K562 (cell line): Measurements from ENCODE around the gene GALNT12. TPM values are rescaled to one million over a fixed set of nuclear protein-coding genes. Genes with fewer than 3 reads are reported as not detected.

ENCODE experiments used
- ATF7 ChIP-seq: fragments of 450-650 bp; IDR thresholded peaks from 2 replicates; pipeline ENCODE4 v1.7.1; 2014; ENCODE audit warnings: mild to moderate bottlenecking, moderate library complexity
- BDP1 ChIP-seq: IDR thresholded peaks from 3 replicates; pipeline ENCODE4 v1.6.1; 2011; ENCODE audit not compliant: insufficient read length, insufficient read depth
- CBFA2T2 ChIP-seq: fragments of 450-650 bp; conservative IDR thresholded peaks from 2 replicates; pipeline ENCODE4 v1.6.1; 2017; ENCODE audit warnings: mild to moderate bottlenecking
- CCNT2 ChIP-seq: IDR thresholded peaks from 2 replicates; pipeline ENCODE4 v1.6.1; 2011; ENCODE audit warnings: borderline replicate concordance, low read depth, mild to moderate bottlenecking, moderate library complexity, mixed read lengths, low read length; ENCODE audit not compliant: insufficient read length; ENCODE audit errors: extremely low read depth
- CREM ChIP-seq: IDR thresholded peaks from 2 replicates; pipeline ENCODE4 v1.6.1; 2014; ENCODE audit warnings: antibody characterized with exemption, low read depth
- ELF1 ChIP-seq: fragments of 200-800 bp; sonication (Bioruptor generic); IDR thresholded peaks from 2 replicates; pipeline ENCODE4 v1.6.1; 2016; ENCODE audit warnings: missing genetic modification characterization, missing compliant biosample characterization
- GTF2E2 ChIP-seq: fragments of 200-800 bp; sonication (Bioruptor generic); IDR thresholded peaks from 2 replicates; pipeline ENCODE4 v1.6.1; 2016; ENCODE audit warnings: missing genetic modification characterization, missing compliant biosample characterization
- HDGF ChIP-seq: fragments of 450-650 bp; IDR thresholded peaks from 2 replicates; pipeline ENCODE4 v1.6.1; 2016
- HLTF ChIP-seq: fragments of 450-650 bp; IDR thresholded peaks from 2 replicates; pipeline ENCODE4 v1.6.1; 2016
- MECOM ChIP-seq: fragments of 250-450 bp; sonication (Bioruptor Pico); IDR thresholded peaks from 2 replicates; pipeline ENCODE4 v1.8.0; 2022; ENCODE audit warnings: inconsistent platforms
- MEF2A ChIP-seq: IDR thresholded peaks from 2 replicates; pipeline ENCODE4 v1.6.1; 2011; ENCODE audit warnings: low read depth, mild to moderate bottlenecking, low read length, moderate library complexity; ENCODE audit not compliant: control insufficient read depth
- MTA2 ChIP-seq: fragments of 450-650 bp; IDR thresholded peaks from 2 replicates; pipeline ENCODE4 v1.6.1; 2016; ENCODE audit warnings: low read depth
- MTA3 ChIP-seq: fragments of 450-650 bp; formaldehyde crosslinking; IDR thresholded peaks from 2 replicates; pipeline ENCODE4 v1.6.1; 2017; ENCODE audit warnings: mild to moderate bottlenecking, borderline replicate concordance
- MYNN ChIP-seq, 2 experiments: sonication (generic); formaldehyde crosslinking in 1 of 2; IDR thresholded peaks; 2 replicates each; pipeline versions ENCODE4 v1.5.0 to v1.6.1; 2016 to 2020; ENCODE audit warnings: antibody characterized with exemption in 1 of 2, missing genetic modification reagents in 1 of 2
- NCOA4 ChIP-seq: fragments of 450-650 bp; IDR thresholded peaks from 2 replicates; pipeline ENCODE4 v1.6.1; 2018; ENCODE audit warnings: mild to moderate bottlenecking; ENCODE audit not compliant: partially characterized antibody
- NFE2 ChIP-seq: IDR thresholded peaks from 2 replicates; pipeline ENCODE4 v1.6.1; 2014; ENCODE audit warnings: antibody characterized with exemption, low read depth
- PHB ChIP-seq: fragments of 250-450 bp; sonication (Bioruptor Pico); IDR thresholded peaks from 2 replicates; pipeline ENCODE4 v1.5.0; 2021
- PHF21A ChIP-seq: fragments of 450-650 bp; IDR thresholded peaks from 2 replicates; pipeline ENCODE4 v1.6.1; 2017; ENCODE audit warnings: low read depth, borderline replicate concordance
- RAD21 ChIP-seq, 2 experiments: fragments of 250-450 bp in 1 of 2; fragments of 450-650 bp in 1 of 2; sonication (Bioruptor Pico) in 1 of 2; formaldehyde crosslinking in 1 of 2; IDR thresholded peaks in 1 of 2; conservative IDR thresholded peaks in 1 of 2; 2 replicates each; pipeline versions ENCODE4 v1.4.0 to v1.8.0; 2020 to 2022; ENCODE audit warnings: mild to moderate bottlenecking in 2 of 2, moderate library complexity in 1 of 2
- RBM22 ChIP-seq: fragments of 200-400 bp; formaldehyde crosslinking; IDR thresholded peaks from 2 replicates; pipeline ENCODE4 v1.6.1; 2018; ENCODE audit warnings: low read length, low read depth; ENCODE audit not compliant: poor library complexity, severe bottlenecking
- RFX7 ChIP-seq: fragments of 250-450 bp; sonication (Bioruptor Pico); IDR thresholded peaks from 2 replicates; pipeline ENCODE4 v1.5.1; 2021; ENCODE audit warnings: mild to moderate bottlenecking
- TAL1 ChIP-seq: fragments of 450-650 bp; IDR thresholded peaks from 2 replicates; pipeline ENCODE4 v1.6.1; 2016; ENCODE audit warnings: mild to moderate bottlenecking
- ZKSCAN1 ChIP-seq: fragments of 150-350 bp; IDR thresholded peaks from 2 replicates; pipeline ENCODE4 v1.6.1; 2016; ENCODE audit warnings: low read depth, low read length
- ZMIZ1 ChIP-seq, 2 experiments: fragments of 150-350 bp in 1 of 2; IDR thresholded peaks; 2 replicates each; pipeline ENCODE4 v1.6.1; 2012 to 2016; ENCODE audit warnings: low read depth in 2 of 2, low read length in 2 of 2, mild to moderate bottlenecking in 1 of 2, moderate library complexity in 1 of 2
- ZNF175 ChIP-seq: fragments of 200-800 bp; sonication (Bioruptor generic); IDR thresholded peaks from 2 replicates; pipeline ENCODE4 v1.6.1; 2016; ENCODE audit warnings: low read depth, mild to moderate bottlenecking, missing genetic modification characterization, missing compliant biosample characterization
- ZNF639 ChIP-seq, 2 experiments: fragments of 200-800 bp in 1 of 2; sonication (Bioruptor generic) in 1 of 2; sonication (generic) in 1 of 2; formaldehyde crosslinking in 1 of 2; IDR thresholded peaks in 1 of 2; conservative IDR thresholded peaks in 1 of 2; 2 replicates each; pipeline versions ENCODE4 v1.5.0 to v1.6.1; 2016 to 2020; ENCODE audit warnings: missing compliant biosample characterization in 1 of 2, missing genetic modification characterization in 1 of 2, missing genetic modification reagents in 1 of 2
- polyA plus RNA-seq, 8 experiments: library from polyadenylated mRNA; depleted of rRNA in 4 of 8; stranded (reverse) in 5 of 8; unstranded in 3 of 8; fragments of >200 nt; fragmentation: Nextera tagmentation in 2 of 8; fragmentation: Illumina TruSeq in 1 of 8; extraction: Ambion mirVana in 2 of 8; extraction: Trizol in 1 of 8; gene quantifications; 2 replicates each; pipeline versions ENCODE4 v1.2.1 to v1.2.3, GENCODE V29; 2011 to 2014; ENCODE audit warnings: inconsistent platforms in 1 of 8, missing spikeins in 1 of 8
- total RNA-seq, 7 experiments: library from RNA; depleted of rRNA in 6 of 7; stranded (reverse); fragments of >200 nt in 6 of 7; fragmentation: Illumina TruSeq in 2 of 7; extraction: Trizol in 2 of 7; gene quantifications; 2 replicates each; pipeline versions ENCODE4 v1.2.1 to v1.2.3, GENCODE V29; 2011 to 2021; ENCODE audit warnings: low replicate concordance in 1 of 7

The GALNT12 gene
- total and polyA plus RNA-seq, 9 of the 15 experiments (the other 6 are each of a cell fraction or from before 2014, with no cell fraction given) = 29.7 to 82.9 (median 44.2) TPM

GRCh38 chr9:98886691-98887229, 79.3 kb downstream of the GALNT12 start (continued):
- no peak for TF ChIP-seq NCOA4
- TF ChIP-seq RBM22 = no peak
- TF ChIP-seq MECOM (CRISPR knock-in tag) = no peak
- TF ChIP-seq RFX7 (CRISPR knock-in tag) = no peak
- TF ChIP-seq PHF21A = no peak
- no peak for TF ChIP-seq PHB (CRISPR knock-in tag)
- TF ChIP-seq ZNF639 (CRISPR knock-in tag; conservative IDR thresholded peaks at IDR 0.05 in 1 of 2, IDR thresholded peaks at IDR 0.05 in 1 of 2) = peak in 1 of 2 experiments; percentile 38; a peak in 1 of 4 replicates
- TF ChIP-seq ATF7 = peak; percentile 45; the same call in 1 of the 2 replicates
- TF ChIP-seq MYNN (IDR thresholded peaks at IDR 0.05) = no peak
- TF ChIP-seq MYNN (CRISPR knock-in tag; IDR thresholded peaks at IDR 0.05) = no peak
- TF ChIP-seq HDGF = no peak
- peak; percentile 72; the same call in 1 of the 2 replicates for TF ChIP-seq MTA3
- 0 out of 4 replicates have a peak, but pooled peaks of 1 of the 2 experiments have one; percentile 49 for TF ChIP-seq ZMIZ1 (IDR thresholded peaks at IDR 0.05; ENCODE audit: low read depth in 2 of 2, low read length in 2 of 2)
- TF ChIP-seq RAD21 (CRISPR knock-in tag; conservative IDR thresholded peaks at IDR 0.05 in 1 of 2, IDR thresholded peaks at IDR 0.05 in 1 of 2) = peak in 1 of 2 experiments; percentile 28; a peak in 1 of 4 replicates
- no peak for TF ChIP-seq HLTF
- TF ChIP-seq NFE2 = peak; percentile 91
- peak; percentile 55 for TF ChIP-seq CBFA2T2
- peak; percentile 61 for TF ChIP-seq CREM
- TF ChIP-seq GTF2E2 (tag) = peak; percentile 88
- TF ChIP-seq BDP1 = no peak
- peak; percentile 50 for TF ChIP-seq TAL1
- TF ChIP-seq ELF1 (tag) = peak; percentile 70
- peak; percentile 92 for TF ChIP-seq MEF2A
- TF ChIP-seq ZKSCAN1 = no peak
- TF ChIP-seq MTA2 = 0 out of 2 replicates have a peak, but pooled peaks have one; percentile 35
- TF ChIP-seq ZNF175 (CRISPR knock-in tag) = peak; percentile 82; the same call in 1 of the 2 replicates
- peak; percentile 79 for TF ChIP-seq CCNT2
